ENCODE results near the gene FAM199X. TPM values are rescaled to one million over a fixed set of nuclear protein-coding genes. Genes with fewer than 3 reads are reported as not detected.
A peak's percentile ranks its signal among the peaks of the same experiment; 100 is the strongest.

The FAM199X gene
- polyA plus RNA-seq (2012; ENCODE audit: missing spikeins): 8.3 TPM

- DNase-seq (ENCODE audit: insufficient read length) (peak; percentile 72), FAIRE-seq (peak; percentile 88)
- TF ChIP-seq POLR2AphosphoS5 (IDR thresholded peaks at IDR 0.05; ENCODE audit: low read depth, low read length): peak; percentile 31; the same call in 1 of the 2 replicates
- TF ChIP-seq TAF1 (IDR thresholded peaks at IDR 0.05; ENCODE audit: borderline replicate concordance, low read depth, low read length): no peak
- TF ChIP-seq POLR2A (IDR thresholded peaks at IDR 0.05; ENCODE audit: low read depth, low read length): peak; percentile 71; the same call in 1 of the 2 replicates
Observed at GRCh38 chrX:104165894-104166734, at the start of gene FAM199X. TSS of gene FAM199X (plus strand) at chrX:104166453. CDS start at chrX:104166786, 333 bp downstream.

- DNase-seq (ENCODE audit: insufficient read length) (no peak), FAIRE-seq (no peak)
- no peak for TF ChIP-seq POLR2A (IDR thresholded peaks at IDR 0.05; ENCODE audit: low read depth, low read length)
- TF ChIP-seq POLR2AphosphoS5 (IDR thresholded peaks at IDR 0.05; ENCODE audit: low read depth, low read length): no peak
- TF ChIP-seq TAF1 (IDR thresholded peaks at IDR 0.05; ENCODE audit: borderline replicate concordance, low read depth, low read length): no peak
Observed at GRCh38 chrX:104117759-104118158, 48.5 kb upstream of the FAM199X start.

GRCh38 chrX:104118765-104119164, 47.5 kb upstream of the FAM199X start:
- no peak for FAIRE-seq
- no peak for DNase-seq (ENCODE audit: insufficient read length)
- no peak for TF ChIP-seq TAF1 (IDR thresholded peaks at IDR 0.05; ENCODE audit: borderline replicate concordance, low read depth, low read length)

- DNase-seq (ENCODE audit: insufficient read length) (no peak), FAIRE-seq (peak; percentile 27)
- TF ChIP-seq POLR2A (IDR thresholded peaks at IDR 0.05; ENCODE audit: low read depth, low read length): no peak
- no peak for TF ChIP-seq POLR2AphosphoS5 (IDR thresholded peaks at IDR 0.05; ENCODE audit: low read depth, low read length)
- no peak for TF ChIP-seq TAF1 (IDR thresholded peaks at IDR 0.05; ENCODE audit: borderline replicate concordance, low read depth, low read length)
Observed at GRCh38 chrX:104122829-104123228, 43.4 kb upstream of the FAM199X start.

- FAIRE-seq (no peak), DNase-seq (ENCODE audit: insufficient read length) (no peak)
- TF ChIP-seq TAF1 (IDR thresholded peaks at IDR 0.05; ENCODE audit: borderline replicate concordance, low read depth, low read length): no peak
- no peak for TF ChIP-seq POLR2A (IDR thresholded peaks at IDR 0.05; ENCODE audit: low read depth, low read length)
- TF ChIP-seq POLR2AphosphoS5 (IDR thresholded peaks at IDR 0.05; ENCODE audit: low read depth, low read length): no peak
Observed at GRCh38 chrX:104126856-104127255, 39.4 kb upstream of the FAM199X start.

GRCh38 chrX:104130808-104131207, 35.4 kb upstream of the FAM199X start:
- TF ChIP-seq POLR2A (IDR thresholded peaks at IDR 0.05; ENCODE audit: low read depth, low read length) (no peak), POLR2AphosphoS5 (IDR thresholded peaks at IDR 0.05; ENCODE audit: low read depth, low read length) (no peak), TAF1 (IDR thresholded peaks at IDR 0.05; ENCODE audit: borderline replicate concordance, low read depth, low read length) (no peak)
- FAIRE-seq: no peak

GRCh38 chrX:104134583-104135261, 31.5 kb upstream of the FAM199X start:
- DNase-seq (ENCODE audit: insufficient read length) (no peak), FAIRE-seq (peak; percentile 33)
- TF ChIP-seq TAF1 (IDR thresholded peaks at IDR 0.05; ENCODE audit: borderline replicate concordance, low read depth, low read length) (no peak), POLR2AphosphoS5 (IDR thresholded peaks at IDR 0.05; ENCODE audit: low read depth, low read length) (no peak), POLR2A (IDR thresholded peaks at IDR 0.05; ENCODE audit: low read depth, low read length) (no peak)

More at GRCh38 chrX:104130808-104131207, 35.4 kb upstream of the FAM199X start:
- DNase-seq (ENCODE audit: insufficient read length): no peak

- FAIRE-seq (no peak), DNase-seq (ENCODE audit: insufficient read length) (no peak)
- TF ChIP-seq POLR2AphosphoS5 (IDR thresholded peaks at IDR 0.05; ENCODE audit: low read depth, low read length) (no peak), TAF1 (IDR thresholded peaks at IDR 0.05; ENCODE audit: borderline replicate concordance, low read depth, low read length) (no peak), POLR2A (IDR thresholded peaks at IDR 0.05; ENCODE audit: low read depth, low read length) (no peak)
Observed at GRCh38 chrX:104135677-104136076, 30.6 kb upstream of the FAM199X start.

- DNase-seq (ENCODE audit: insufficient read length): peak; percentile 34
- TF ChIP-seq TAF1 (IDR thresholded peaks at IDR 0.05; ENCODE audit: borderline replicate concordance, low read depth, low read length) (no peak), POLR2A (IDR thresholded peaks at IDR 0.05; ENCODE audit: low read depth, low read length) (no peak), POLR2AphosphoS5 (IDR thresholded peaks at IDR 0.05; ENCODE audit: low read depth, low read length) (no peak)
- peak; percentile 98 for FAIRE-seq
Observed at GRCh38 chrX:104136241-104137019, 29.8 kb upstream of the FAM199X start.

- TF ChIP-seq TAF1 (IDR thresholded peaks at IDR 0.05; ENCODE audit: borderline replicate concordance, low read depth, low read length) (no peak), POLR2A (IDR thresholded peaks at IDR 0.05; ENCODE audit: low read depth, low read length) (no peak), POLR2AphosphoS5 (IDR thresholded peaks at IDR 0.05; ENCODE audit: low read depth, low read length) (no peak)
- DNase-seq (ENCODE audit: insufficient read length) (no peak), FAIRE-seq (no peak)
Observed at GRCh38 chrX:104137496-104137895, 28.8 kb upstream of the FAM199X start.

Measured in GM12892 (cell line).